SK-N-MC (cell line): ENCODE measurements around the gene RNF130.

Source experiments
- EZH2 ChIP-seq: fragments of 200-600 bp; sonication (generic); IDR thresholded peaks from one replicate; pipeline ENCODE4 v1.6.1; 2017; ENCODE audit warnings: antibody characterized with exemption
- POLR2AphosphoS5 ChIP-seq: IDR thresholded peaks from 2 replicates; pipeline ENCODE4 v1.6.1; 2012; ENCODE audit warnings: mild to moderate bottlenecking, low read depth, low read length, borderline replicate concordance

GRCh38 chr5:180043377-180043776 is 28.2 kb downstream of the RNF130 start:
- TF ChIP-seq EZH2 (no peak), POLR2AphosphoS5 (no peak)
